Choroid plexus epithelial cell (primary cell): ENCODE data around the gene TREM1.

Source experiments
- DNase-seq: peaks from one replicate; pipeline ENCODE4 v3.0.0-alpha.2; 2010; ENCODE audit warnings: low read depth
- H3K4me3 ChIP-seq: 2 replicates; pipeline ENCODE4 v1.5.1; 2011; ENCODE audit warnings: low read depth, mild to moderate bottlenecking, control low read depth, low read length, moderate library complexity
- CTCF ChIP-seq: conservative IDR thresholded peaks from 2 replicates; pipeline ENCODE4 v1.5.1; 2011; ENCODE audit warnings: low read depth, mild to moderate bottlenecking, control low read depth, inconsistent platforms, low read length, moderate library complexity

TREM1 gene

GRCh38 chr6:41272591-41273240 is 13.8 kb downstream of the TREM1 start:
- no peak overlapping the region for H3K4me3 ChIP-seq
- TF ChIP-seq CTCF: no peak
- no peak for DNase-seq

GRCh38 chr6:41271901-41272395 is 14.5 kb downstream of the TREM1 start:
- no peak for DNase-seq
- H3K4me3 ChIP-seq: no peak overlapping the region
- no peak for TF ChIP-seq CTCF

- TF ChIP-seq CTCF: no peak
- DNase-seq: no peak
- no peak overlapping the region for H3K4me3 ChIP-seq
Observed at GRCh38 chr6:41269716-41270115, 16.8 kb downstream of the TREM1 start.

GRCh38 chr6:41269166-41269565 is 17.3 kb downstream of the TREM1 start:
- TF ChIP-seq CTCF: no peak
- H3K4me3 ChIP-seq: no peak overlapping the region
- DNase-seq: no peak

- no peak for TF ChIP-seq CTCF
- H3K4me3 ChIP-seq: no peak overlapping the region
- DNase-seq: no peak
Observed at GRCh38 chr6:41268478-41268877, 18.0 kb downstream of the TREM1 start.

GRCh38 chr6:41266541-41266940 is 19.9 kb downstream of the TREM1 start:
- no peak for DNase-seq
- no peak for TF ChIP-seq CTCF
- H3K4me3 ChIP-seq: no peak overlapping the region

- no peak overlapping the region for H3K4me3 ChIP-seq
- DNase-seq: no peak
- no peak for TF ChIP-seq CTCF
Observed at GRCh38 chr6:41263267-41263666, 23.2 kb downstream of the TREM1 start.
